Left lung (tissue), 10 donors: ENCODE measurements around the gene NMRK2. TPM values are rescaled to one million over a fixed set of nuclear protein-coding genes. Genes with fewer than 3 reads are reported as not detected.
"Not testable (repeated sequence)": the region's sequence is repeated elsewhere in the genome, so short reads cannot be mapped to it uniquely, and the experiment has no call there.

Experiments used
- ATAC-seq: fragments of 200-7000 bp; cut with Tn5 transposase; one replicate; pipeline ENCODE4 v1.9.1; 2020; ENCODE audit warnings: moderate library complexity
- DNase-seq, 4 donors: peaks; one replicate each; pipeline ENCODE4 v3.0.0-alpha.2; 2013 to 2020
- H3K27ac ChIP-seq, 2 donors: fragments of 200-600 bp; sonication (generic) in 1 of 2; one replicate each; pipeline versions ENCODE4 v1.5.0 to v1.8.0; 2020 to 2021
- H3K27me3 ChIP-seq, 2 donors: fragments of 200-600 bp; sonication (generic) in 1 of 2; one replicate each; pipeline versions ENCODE4 v1.5.0 to v1.8.0; 2020 to 2021
- H3K36me3 ChIP-seq, 2 donors: fragments of 200-600 bp; sonication (generic) in 1 of 2; one replicate each; pipeline versions ENCODE4 v1.5.0 to v1.8.0; 2020 to 2021
- H3K4me1 ChIP-seq, 2 donors: fragments of 200-600 bp; one replicate each; pipeline ENCODE4 v1.8.0; 2021
- H3K4me3 ChIP-seq, 2 donors: fragments of 200-600 bp; sonication (generic) in 1 of 2; one replicate each; pipeline versions ENCODE4 v1.5.0 to v1.8.0; 2020 to 2021; ENCODE audit warnings: mild to moderate bottlenecking in 1 of 2
- H3K9me3 ChIP-seq, 2 donors: fragments of 200-600 bp; sonication (generic) in 1 of 2; one replicate each; pipeline versions ENCODE4 v1.5.0 to v1.8.0; 2020 to 2021
- CTCF ChIP-seq, 2 donors: fragments of 200-600 bp; sonication (generic) in 1 of 2; IDR thresholded peaks; one replicate each; pipeline versions ENCODE4 v1.5.0 to v1.8.0; 2021; ENCODE audit warnings: antibody characterized with exemption in 2 of 2
- intact Hi-C, 2 donors: fragments of 100-400 bp; cut with DNase I; formaldehyde crosslinking; loops; one replicate each; pipeline versions ENCODE4 v1.11.2 to v1.14.2; 2022
- polyA plus RNA-seq, 6 donors: library from polyadenylated mRNA; unstranded; fragments of 120-200 nt; gene quantifications; one replicate each; pipeline ENCODE4 v1.2.1, GENCODE V29; 2013; ENCODE audit not compliant: insufficient read length in 6 of 6
- total RNA-seq, 2 donors: library from RNA; stranded (reverse); fragmentation: NEBNext Ultra II Directional; extraction: Animal tissue kit (Norgen Biotek cat#: 25700); gene quantifications; one replicate each; pipeline ENCODE4 v1.2.1, GENCODE V29; 2021
- donor health status: DM: no; HTN: yes; CAD: no.
- donor health status: DM: no; HTN: no; CAD: no.

NMRK2 gene
- total and polyA plus RNA-seq, 8 donors: 0.32 to 0.50 TPM; not detected in 6

- no peak for TF ChIP-seq CTCF (IDR thresholded peaks at IDR 0.05)
- H3K27me3 ChIP-seq: no peaks in the 10 kb centered on the region
- ATAC-seq: no peak
- no peak overlapping the region for H3K4me3 ChIP-seq
- intact Hi-C loops: no loop called here
- no peak overlapping the region for H3K27ac ChIP-seq
- H3K4me1 ChIP-seq: no peaks in the 10 kb centered on the region
- H3K9me3 ChIP-seq: peaks cover 0 to 20% of the 10 kb centered on the region in 2 donors
- no peak for DNase-seq
- H3K36me3 ChIP-seq: no peaks in the 10 kb centered on the region
These were observed 13.1 kb upstream of the NMRK2 start for GRCh38 chr19:3919793-3920192.

GRCh38 chr19:3923096-3923758, 9.6 kb upstream of the NMRK2 start:
- no peak for TF ChIP-seq CTCF (IDR thresholded peaks at IDR 0.05)
- peaks cover 0 to 9% of the 10 kb centered on the region in 2 donors for H3K27me3 ChIP-seq
- H3K4me1 ChIP-seq: no peaks in the 10 kb centered on the region
- no peaks in the 10 kb centered on the region for H3K36me3 ChIP-seq
- H3K9me3 ChIP-seq: peaks cover 0 to 27% of the 10 kb centered on the region in 2 donors
- DNase-seq (no peak), ATAC-seq (no peak)
- no peak overlapping the region for H3K27ac ChIP-seq
- intact Hi-C loops: no loop called here
- H3K4me3 ChIP-seq: no peak overlapping the region

GRCh38 chr19:3923912-3924311, 9.0 kb upstream of the NMRK2 start:
- no peak overlapping the region for H3K27ac ChIP-seq
- peaks cover 0 to 27% of the 10 kb centered on the region in 2 donors for H3K9me3 ChIP-seq
- ATAC-seq: no peak
- no peak for DNase-seq
- intact Hi-C loops: no loop called here
- no peaks in the 10 kb centered on the region for H3K36me3 ChIP-seq
- peaks cover 0 to 9% of the 10 kb centered on the region in 2 donors for H3K27me3 ChIP-seq
- H3K4me1 ChIP-seq: no peaks in the 10 kb centered on the region
- no peak overlapping the region for H3K4me3 ChIP-seq
- TF ChIP-seq CTCF (IDR thresholded peaks at IDR 0.05): no peak

- Histone ChIP-seq H3K4me3 (no peak overlapping the region), H3K9me3 (no peaks in the 10 kb centered on the region), H3K4me1 (no peaks in the 10 kb centered on the region), H3K27ac (no peak overlapping the region), H3K27me3 (peaks cover 16 to 62% of the 10 kb centered on the region in 2 donors), H3K36me3 (no peaks in the 10 kb centered on the region)
- no peak for TF ChIP-seq CTCF (IDR thresholded peaks at IDR 0.05)
- ATAC-seq: no peak
- intact Hi-C loops: no loop called here
- no peak for DNase-seq
These were observed 1.8 kb upstream of the NMRK2 start for GRCh38 chr19:3931041-3931440.

- Histone ChIP-seq H3K9me3 (no peaks in the 10 kb centered on the region), H3K27ac (no peak overlapping the region), H3K4me3 (no peak overlapping the region), H3K36me3 (no peaks in the 10 kb centered on the region), H3K4me1 (no peaks in the 10 kb centered on the region), H3K27me3 (peaks cover 16 to 50% of the 10 kb centered on the region in 2 donors)
- no peak for ATAC-seq
- intact Hi-C loops: no loop called here
- DNase-seq: no peak
- no peak for TF ChIP-seq CTCF (IDR thresholded peaks at IDR 0.05)
These were observed 3.9 kb downstream of the NMRK2 start for GRCh38 chr19:3936506-3937442.

- H3K4me3 ChIP-seq, H3K27ac ChIP-seq, DNase-seq, H3K36me3 ChIP-seq, intact Hi-C loops, H3K4me1 ChIP-seq, ATAC-seq, H3K9me3 ChIP-seq: not testable (repeated sequence)
- peaks cover 9 to 33% of the 10 kb centered on the region in 2 donors for H3K27me3 ChIP-seq
These were observed 5.6 kb downstream of the NMRK2 start for GRCh38 chr19:3938300-3938950.
